Tibial artery (tissue), 4 donors: Measurements from ENCODE around the gene SLC22A17.

Source experiments
- DNase-seq, 2 donors: peaks; one replicate each; pipeline ENCODE4 v3.0.0-alpha.2; 2019
- H3K27ac ChIP-seq, 2 donors: fragments of 200-600 bp; sonication (generic) in 1 of 2; 1 replicate in 1 of 2; 2 replicates in 1 of 2; pipeline ENCODE4 v1.5.1; 2018 to 2019; ENCODE audit warnings: mild to moderate bottlenecking in 1 of 2
- H3K27me3 ChIP-seq, 2 donors: fragments of 200-600 bp; sonication (generic) in 1 of 2; one replicate each; pipeline versions ENCODE4 v1.5.1 to v1.6.0; 2016 to 2019
- H3K36me3 ChIP-seq, 3 donors: fragments of 200-600 bp; sonication (generic) in 2 of 3; one replicate each; pipeline ENCODE4 v1.5.1; 2016 to 2019; ENCODE audit warnings: mild to moderate bottlenecking in 2 of 3
- H3K4me1 ChIP-seq, 4 donors: fragments of 200-600 bp; sonication (generic) in 2 of 4; 1 replicate in 3 of 4; 2 replicates in 1 of 4; pipeline ENCODE4 v1.5.1; 2016 to 2019
- H3K4me3 ChIP-seq, 2 donors: fragments of 200-600 bp; sonication (generic) in 1 of 2; 1 replicate in 1 of 2; 2 replicates in 1 of 2; pipeline ENCODE4 v1.5.1; 2018 to 2019; ENCODE audit warnings: mild to moderate bottlenecking in 2 of 2
- H3K9me3 ChIP-seq, 3 donors: fragments of 200-600 bp; sonication (generic) in 1 of 3; one replicate each; pipeline ENCODE4 v1.5.1; 2016 to 2019
- intact Hi-C: fragments of 100-400 bp; cut with DNase I; formaldehyde crosslinking; loops from one replicate; pipeline ENCODE4 v1.15.0; 2023; ENCODE audit warnings: low total_unique reads
- TF ChIP-seq, protein P1 (sequence below), 2 experiments: fragments of 200-600 bp in 1 of 2; fragments of 450-650 bp in 1 of 2; IDR thresholded peaks; one replicate each; pipeline ENCODE4 v1.5.1; 2017 to 2019; ENCODE audit warnings: antibody characterized with exemption in 2 of 2, mild to moderate bottlenecking in 1 of 2, moderate library complexity in 1 of 2

Gene SLC22A17

GRCh38 chr14:23349156-23349845, 3.4 kb downstream of the SLC22A17 start:
- no peak for DNase-seq
- Histone ChIP-seq H3K4me1 (peaks cover 0 to 11% (median 10%) of the 10 kb centered on the region in 4 donors), H3K27ac (no peak overlapping the region), H3K27me3 (no peaks in the 10 kb centered on the region), H3K4me3 (no peak overlapping the region), H3K36me3 (peaks cover 0 to 30% (median 0%) of the 10 kb centered on the region in 3 donors), H3K9me3 (no peaks in the 10 kb centered on the region)
- TF ChIP-seq, protein P1, sequence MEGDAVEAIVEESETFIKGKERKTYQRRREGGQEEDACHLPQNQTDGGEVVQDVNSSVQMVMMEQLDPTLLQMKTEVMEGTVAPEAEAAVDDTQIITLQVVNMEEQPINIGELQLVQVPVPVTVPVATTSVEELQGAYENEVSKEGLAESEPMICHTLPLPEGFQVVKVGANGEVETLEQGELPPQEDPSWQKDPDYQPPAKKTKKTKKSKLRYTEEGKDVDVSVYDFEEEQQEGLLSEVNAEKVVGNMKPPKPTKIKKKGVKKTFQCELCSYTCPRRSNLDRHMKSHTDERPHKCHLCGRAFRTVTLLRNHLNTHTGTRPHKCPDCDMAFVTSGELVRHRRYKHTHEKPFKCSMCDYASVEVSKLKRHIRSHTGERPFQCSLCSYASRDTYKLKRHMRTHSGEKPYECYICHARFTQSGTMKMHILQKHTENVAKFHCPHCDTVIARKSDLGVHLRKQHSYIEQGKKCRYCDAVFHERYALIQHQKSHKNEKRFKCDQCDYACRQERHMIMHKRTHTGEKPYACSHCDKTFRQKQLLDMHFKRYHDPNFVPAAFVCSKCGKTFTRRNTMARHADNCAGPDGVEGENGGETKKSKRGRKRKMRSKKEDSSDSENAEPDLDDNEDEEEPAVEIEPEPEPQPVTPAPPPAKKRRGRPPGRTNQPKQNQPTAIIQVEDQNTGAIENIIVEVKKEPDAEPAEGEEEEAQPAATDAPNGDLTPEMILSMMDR (IDR thresholded peaks at IDR 0.05) = no peak
- intact Hi-C loops = no loop called here

GRCh38 chr14:23348297-23348655, 4.4 kb downstream of the SLC22A17 start:
- DNase-seq = no peak
- Histone ChIP-seq H3K27me3 (no peaks in the 10 kb centered on the region), H3K4me1 (peaks cover 0 to 11% (median 10%) of the 10 kb centered on the region in 4 donors), H3K4me3 (no peak overlapping the region), H3K9me3 (no peaks in the 10 kb centered on the region), H3K36me3 (peaks cover 0 to 30% (median 0%) of the 10 kb centered on the region in 3 donors), H3K27ac (no peak overlapping the region)
- intact Hi-C loops = no loop called here
- TF ChIP-seq, protein P1 (IDR thresholded peaks at IDR 0.05) = no peak

GRCh38 chr14:23347406-23348296, 5.0 kb downstream of the SLC22A17 start:
- TF ChIP-seq, protein P1 (IDR thresholded peaks at IDR 0.05) = no peak
- intact Hi-C loops = no loop called here
- Histone ChIP-seq H3K4me3 (no peak overlapping the region), H3K36me3 (peaks cover 0 to 30% (median 0%) of the 10 kb centered on the region in 3 donors), H3K27ac (no peak overlapping the region), H3K4me1 (peaks cover 0 to 11% (median 9%) of the 10 kb centered on the region in 4 donors), H3K9me3 (no peaks in the 10 kb centered on the region), H3K27me3 (no peaks in the 10 kb centered on the region)
- no peak for DNase-seq

GRCh38 chr14:23346693-23347405, 5.8 kb downstream of the SLC22A17 start:
- no peak overlapping the region for H3K27ac ChIP-seq
- TF ChIP-seq, protein P1 (IDR thresholded peaks at IDR 0.05) = no peak
- intact Hi-C loops = no loop called here
- H3K36me3 ChIP-seq = peaks cover 0 to 30% (median 0%) of the 10 kb centered on the region in 3 donors
- no peaks in the 10 kb centered on the region for H3K9me3 ChIP-seq
- DNase-seq = no peak
- H3K4me3 ChIP-seq = no peak overlapping the region
- H3K27me3 ChIP-seq = no peaks in the 10 kb centered on the region
- peaks cover 0 to 6% (median 3%) of the 10 kb centered on the region in 4 donors for H3K4me1 ChIP-seq

DNA sequence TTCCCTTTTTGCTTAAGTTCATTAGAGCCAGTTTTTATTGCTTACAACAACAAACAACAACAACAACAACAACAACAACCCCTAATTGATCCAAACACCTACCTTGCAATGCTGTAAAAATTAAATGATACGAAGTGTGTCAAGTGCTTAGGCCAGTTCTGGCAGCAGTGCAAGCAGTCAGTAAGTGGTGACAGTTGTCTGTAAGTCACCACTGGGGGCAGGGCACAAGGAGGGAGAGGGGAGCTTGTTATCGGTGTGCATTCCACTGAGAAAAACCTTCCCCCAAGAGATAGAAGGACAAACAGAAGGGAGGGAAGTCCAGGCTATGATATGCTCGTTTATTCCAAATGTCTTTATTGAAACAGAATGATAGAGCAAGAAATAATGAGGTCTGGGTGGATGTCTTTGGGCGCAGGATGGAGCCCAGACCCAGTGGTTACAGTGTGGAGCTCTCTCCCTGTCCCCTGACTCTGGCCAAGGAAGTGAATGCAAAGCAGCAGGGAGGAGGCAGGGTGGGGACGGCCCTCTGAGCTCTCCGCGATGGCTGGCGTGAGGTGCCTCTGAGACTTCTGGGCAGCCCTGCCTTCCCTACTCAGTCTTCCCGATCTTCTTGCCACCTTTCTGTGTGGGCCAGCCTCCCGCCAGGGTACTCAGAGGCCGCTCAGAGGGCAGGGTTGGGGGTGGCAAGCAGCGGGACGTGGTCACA, 6.5 kb downstream of the SLC22A17 start:
- Histone ChIP-seq H3K27ac (no peak overlapping the region), H3K4me3 (no peak overlapping the region), H3K4me1 (no peaks in the 10 kb centered on the region), H3K27me3 (no peaks in the 10 kb centered on the region), H3K9me3 (no peaks in the 10 kb centered on the region), H3K36me3 (peaks cover 0 to 30% (median 0%) of the 10 kb centered on the region in 3 donors)
- intact Hi-C loops = no loop called here
- no peak for DNase-seq
- TF ChIP-seq, protein P1 (IDR thresholded peaks at IDR 0.05) = no peak
